CD14-positive monocyte (primary cell): Measurements from ENCODE around the gene PYHIN1. TPM values are rescaled to one million over a fixed set of nuclear protein-coding genes. Genes with fewer than 3 reads are reported as not detected.

Experiments
- DNase-seq, 3 donors: peaks; one replicate each; pipeline ENCODE4 v3.0.0-alpha.2; 2011 to 2022
- H2AFZ ChIP-seq: 2 replicates; pipeline ENCODE4 v1.6.0; 2012; ENCODE audit warnings: mild to moderate bottlenecking, low read depth, low read length, inconsistent platforms; ENCODE audit not compliant: insufficient read depth, poor library complexity, severe bottlenecking
- H3K27ac ChIP-seq, 2 donors: 1 replicate in 1 of 2; 2 replicates in 1 of 2; pipeline ENCODE4 v1.5.1; 2012 to 2013; ENCODE audit warnings: low read length in 2 of 2, control low read depth in 1 of 2, inconsistent platforms in 1 of 2, low read depth in 1 of 2, mild to moderate bottlenecking in 1 of 2
- H3K27me3 ChIP-seq, 2 donors: one replicate each; pipeline versions ENCODE4 v1.6.0 to v1.6.1; 2011 to 2013; ENCODE audit warnings: low read length in 2 of 2; ENCODE audit not compliant: control insufficient read depth in 2 of 2, insufficient read depth in 2 of 2
- H3K36me3 ChIP-seq, 2 donors: replicated peaks in 1 of 2; 1 replicate in 1 of 2; 2 replicates in 1 of 2; pipeline versions ENCODE4 v1.5.1 to v1.6.1; 2012 to 2013; ENCODE audit warnings: low read length in 2 of 2, control low read depth in 1 of 2, inconsistent platforms in 1 of 2, mild to moderate bottlenecking in 1 of 2; ENCODE audit not compliant: insufficient read depth in 2 of 2, control insufficient read depth in 1 of 2
- H3K4me1 ChIP-seq, 2 donors: 1 replicate in 1 of 2; 2 replicates in 1 of 2; pipeline versions ENCODE4 v1.5.1 to v1.6.1; 2012 to 2013; ENCODE audit warnings: low read length in 2 of 2, control low read depth in 1 of 2, inconsistent platforms in 1 of 2, mild to moderate bottlenecking in 1 of 2, moderate library complexity in 1 of 2; ENCODE audit not compliant: insufficient read depth in 2 of 2, control insufficient read depth in 1 of 2
- H3K4me2 ChIP-seq: replicated peaks from 2 replicates; pipeline ENCODE3; 2012; ENCODE audit warnings: low read length, moderate library complexity, mild to moderate bottlenecking; ENCODE audit not compliant: poor library complexity, severe bottlenecking; ENCODE audit errors: extremely low read depth
- H3K4me3 ChIP-seq, 3 experiments: fragments of 200-600 bp in 1 of 3; sonication (generic) in 1 of 3; replicated peaks in 1 of 3; 1 replicate in 2 of 3; 2 replicates in 1 of 3; pipeline ENCODE4 v1.5.1; 2011 to 2013; ENCODE audit warnings: low read length in 3 of 3, mild to moderate bottlenecking in 3 of 3, control low read depth in 2 of 3, low read depth in 2 of 3, inconsistent platforms in 1 of 3, moderate library complexity in 1 of 3
- H3K79me2 ChIP-seq: 2 replicates; pipeline ENCODE4 v1.6.0; 2012; ENCODE audit warnings: mild to moderate bottlenecking, control low read depth, inconsistent platforms, low read length, moderate library complexity; ENCODE audit not compliant: insufficient read depth
- H3K9ac ChIP-seq: 2 replicates; pipeline ENCODE4 v1.6.0; 2017; ENCODE audit warnings: low read length, mild to moderate bottlenecking; ENCODE audit not compliant: insufficient read depth, poor library complexity, severe bottlenecking
- H3K9me3 ChIP-seq, 2 donors: replicated peaks in 1 of 2; 1 replicate in 1 of 2; 2 replicates in 1 of 2; pipeline versions ENCODE4 v1.5.1 to v1.6.1; 2012 to 2013; ENCODE audit warnings: low read length in 2 of 2, control low read depth in 1 of 2; ENCODE audit not compliant: control insufficient read depth in 1 of 2, insufficient read depth in 1 of 2
- H4K20me1 ChIP-seq: 2 replicates; pipeline ENCODE4 v1.6.0; 2012; ENCODE audit warnings: mild to moderate bottlenecking, low read length, control low read depth, moderate library complexity; ENCODE audit not compliant: insufficient read depth
- H3K27ac Mint-ChIP-seq, 7 donors: one replicate each; pipeline ENCODE4 v1.8.0; 2020; ENCODE audit warnings: mild to moderate bottlenecking in 7 of 7, mixed read lengths in 7 of 7, moderate library complexity in 6 of 7, inconsistent platforms in 2 of 7
- H3K27me3 Mint-ChIP-seq, 3 donors: one replicate each; pipeline ENCODE4 v1.8.0; 2021 to 2022; ENCODE audit warnings: low read depth in 3 of 3, mild to moderate bottlenecking in 3 of 3, mixed read lengths in 3 of 3, moderate library complexity in 3 of 3, inconsistent platforms in 1 of 3
- H3K36me3 Mint-ChIP-seq, 2 donors: one replicate each; pipeline ENCODE4 v1.8.0; 2020; ENCODE audit warnings: mixed read lengths in 2 of 2, inconsistent platforms in 1 of 2, mild to moderate bottlenecking in 1 of 2
- H3K4me1 Mint-ChIP-seq: one replicate; pipeline ENCODE4 v1.8.0; 2020; ENCODE audit warnings: mild to moderate bottlenecking, mixed read lengths
- H3K4me3 Mint-ChIP-seq, 2 donors: one replicate each; pipeline ENCODE4 v1.8.0; 2020; ENCODE audit warnings: mild to moderate bottlenecking in 2 of 2, mixed read lengths in 2 of 2, moderate library complexity in 1 of 2
- H3K9me3 Mint-ChIP-seq, 7 donors: one replicate each; pipeline ENCODE4 v1.8.0; 2020 to 2022; ENCODE audit warnings: mixed read lengths in 7 of 7, mild to moderate bottlenecking in 6 of 7, moderate library complexity in 6 of 7, inconsistent platforms in 2 of 7
- WGBS: methylation state at CpG from one replicate; pipeline ENCODE4 v1.1.5; 2013; ENCODE audit warnings: missing lambda C conversion rate; ENCODE audit not compliant: insufficient coverage; 5-methylcytosine and 5-hydroxymethylcytosine counted together
- intact Hi-C, 2 donors: fragments of 100-400 bp; cut with micrococcal nuclease; formaldehyde crosslinking; loops; one replicate each; pipeline versions ENCODE4 v1.15.0 to v1.15.1; 2023
- polyA plus RNA-seq, 3 donors: library from polyadenylated mRNA; depleted of rRNA in 1 of 3; unstranded in 2 of 3; stranded (reverse) in 1 of 3; fragments of 300-500 nt in 2 of 3; fragments of >200 nt in 1 of 3; fragmentation: Illumina TruSeq in 2 of 3; gene quantifications; 1 replicate in 2 of 3; 2 replicates in 1 of 3; pipeline ENCODE4 v1.2.3, GENCODE V29; 2012 to 2021
- TF ChIP-seq, protein P1 (sequence below): fragments of 200-600 bp; IDR thresholded peaks from one replicate; pipeline ENCODE4 v1.8.0; 2022; ENCODE audit warnings: antibody characterized with exemption, mild to moderate bottlenecking

The PYHIN1 gene
- polyA plus RNA-seq, 3 donors, result 0.15 to 0.44 TPM; not detected in 1

DNA sequence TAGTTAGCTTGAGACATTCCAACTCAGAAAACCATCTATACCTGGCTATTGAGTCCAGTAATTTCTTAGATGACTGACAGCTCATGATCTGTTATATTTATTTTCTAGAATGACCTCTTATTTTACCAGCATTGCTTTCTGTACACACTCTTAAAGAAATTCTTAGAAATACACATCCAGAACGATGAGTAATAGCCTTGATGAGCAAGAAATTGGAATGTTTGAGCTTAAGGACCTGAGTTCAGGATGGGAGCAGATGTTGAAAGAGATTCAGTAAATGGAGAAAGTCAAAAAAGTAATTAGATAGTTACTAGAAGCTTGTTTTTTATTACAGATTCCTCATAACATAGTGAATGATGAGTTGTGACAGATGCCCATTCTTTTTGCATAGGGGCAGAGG is 11.7 kb downstream of the PYHIN1 start:
- H4K20me1 ChIP-seq, result no peaks in the 10 kb centered on the region
- H3K4me2 ChIP-seq, result no peak overlapping the region
- no peak overlapping the region for H3K9ac ChIP-seq
- H2AFZ ChIP-seq, result no peak overlapping the region
- H3K9me3 ChIP-seq, result no peaks in the 10 kb centered on the region
- no peaks in the 10 kb centered on the region for H3K4me1 ChIP-seq
- Mint-ChIP-seq H3K27ac (no peak overlapping the region), H3K4me1 (no peaks in the 10 kb centered on the region), H3K4me3 (no peak overlapping the region), H3K9me3 (no peaks in the 10 kb centered on the region), H3K36me3 (no peaks in the 10 kb centered on the region), H3K27me3 (peaks cover 0 to 6% (median 3%) of the 10 kb centered on the region in 3 donors)
- WGBS, result no CpG with 5 or more reads among the region's 1 CpG
- no peaks in the 10 kb centered on the region for H3K79me2 ChIP-seq
- H3K27me3 ChIP-seq, result peaks cover 0 to 2% of the 10 kb centered on the region in 2 donors
- intact Hi-C loops, result no loop called here
- no peak overlapping the region for H3K27ac ChIP-seq
- H3K4me3 ChIP-seq, result no peak overlapping the region
- TF ChIP-seq, protein P1, sequence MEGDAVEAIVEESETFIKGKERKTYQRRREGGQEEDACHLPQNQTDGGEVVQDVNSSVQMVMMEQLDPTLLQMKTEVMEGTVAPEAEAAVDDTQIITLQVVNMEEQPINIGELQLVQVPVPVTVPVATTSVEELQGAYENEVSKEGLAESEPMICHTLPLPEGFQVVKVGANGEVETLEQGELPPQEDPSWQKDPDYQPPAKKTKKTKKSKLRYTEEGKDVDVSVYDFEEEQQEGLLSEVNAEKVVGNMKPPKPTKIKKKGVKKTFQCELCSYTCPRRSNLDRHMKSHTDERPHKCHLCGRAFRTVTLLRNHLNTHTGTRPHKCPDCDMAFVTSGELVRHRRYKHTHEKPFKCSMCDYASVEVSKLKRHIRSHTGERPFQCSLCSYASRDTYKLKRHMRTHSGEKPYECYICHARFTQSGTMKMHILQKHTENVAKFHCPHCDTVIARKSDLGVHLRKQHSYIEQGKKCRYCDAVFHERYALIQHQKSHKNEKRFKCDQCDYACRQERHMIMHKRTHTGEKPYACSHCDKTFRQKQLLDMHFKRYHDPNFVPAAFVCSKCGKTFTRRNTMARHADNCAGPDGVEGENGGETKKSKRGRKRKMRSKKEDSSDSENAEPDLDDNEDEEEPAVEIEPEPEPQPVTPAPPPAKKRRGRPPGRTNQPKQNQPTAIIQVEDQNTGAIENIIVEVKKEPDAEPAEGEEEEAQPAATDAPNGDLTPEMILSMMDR, result no peak
- no peak for DNase-seq
- no peaks in the 10 kb centered on the region for H3K36me3 ChIP-seq

DNA sequence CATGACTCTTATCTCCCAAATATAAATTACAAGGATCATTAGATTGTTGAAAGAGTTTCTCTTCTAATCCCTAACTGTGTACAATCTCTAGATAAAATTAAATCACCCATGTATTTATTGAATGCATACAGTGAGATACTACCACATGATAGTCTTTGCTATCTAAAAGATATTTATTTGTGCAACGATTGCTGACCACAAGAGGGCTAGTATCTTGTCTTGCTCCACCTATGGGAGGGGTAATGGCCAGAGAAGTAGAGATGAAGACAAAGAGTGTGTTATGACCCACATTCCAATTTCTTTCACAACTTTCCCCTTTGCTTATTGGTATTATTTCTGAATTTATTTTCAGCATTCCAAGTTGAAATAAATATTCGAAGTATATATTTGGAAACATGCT is 13.7 kb downstream of the PYHIN1 start:
- Histone ChIP-seq H3K9me3 (no peaks in the 10 kb centered on the region), H4K20me1 (no peaks in the 10 kb centered on the region), H3K4me3 (no peak overlapping the region), H3K36me3 (no peaks in the 10 kb centered on the region), H2AFZ (no peak overlapping the region), H3K79me2 (no peaks in the 10 kb centered on the region), H3K9ac (no peak overlapping the region), H3K27me3 (peaks cover 0 to 2% of the 10 kb centered on the region in 2 donors), H3K4me1 (no peaks in the 10 kb centered on the region), H3K27ac (no peak overlapping the region), H3K4me2 (no peak overlapping the region)
- peaks cover 0 to 6% (median 3%) of the 10 kb centered on the region in 3 donors for H3K27me3 Mint-ChIP-seq
- intact Hi-C loops, result no loop called here
- WGBS, result no CpG with 5 or more reads among the region's 2 CpGs
- no peak overlapping the region for H3K27ac Mint-ChIP-seq
- no peak overlapping the region for H3K4me3 Mint-ChIP-seq
- TF ChIP-seq, protein P1, result no peak
- no peaks in the 10 kb centered on the region for H3K36me3 Mint-ChIP-seq
- H3K9me3 Mint-ChIP-seq, result peaks cover 0 to 3% (median 0%) of the 10 kb centered on the region in 7 donors
- H3K4me1 Mint-ChIP-seq, result no peaks in the 10 kb centered on the region
- no peak for DNase-seq
